CD4-positive, alpha-beta T cell (primary cell): ENCODE results near the gene NHS. TPM values are rescaled to one million over a fixed set of nuclear protein-coding genes. Genes with fewer than 3 reads are reported as not detected.

Source experiments
- ATAC-seq: fragments of 200-7000 bp; cut with Tn5 transposase; one replicate; pipeline ENCODE4 v1.10.0; 2022; ENCODE audit warnings: mild to moderate bottlenecking; ENCODE audit not compliant: poor library complexity
- CTCF ChIA-PET: fragments of 350-600 bp; sonication (Branson Sonifier 250); formaldehyde crosslinking; loops from one replicate; lab custom pipeline; 2021; ENCODE audit warnings: antibody characterized with exemption, inconsistent platforms; lab: Charles Lee
- POLR2A ChIA-PET: fragments of 350-600 bp; sonication (Branson Sonifier 250); formaldehyde crosslinking; loops from one replicate; lab custom pipeline; 2021; ENCODE audit warnings: antibody characterized with exemption, inconsistent platforms; lab: Charles Lee
- DNase-seq, 14 experiments: peaks; one replicate each; pipeline ENCODE4 v3.0.0-alpha.2; 2013 to 2020; ENCODE audit warnings: mixed read lengths in 2 of 14
- H3K27ac ChIP-seq, 2 donors: one replicate each; pipeline versions ENCODE4 v1.5.1 to v1.7.0; 2013; ENCODE audit warnings: low read length in 2 of 2, low read depth in 1 of 2, mild to moderate bottlenecking in 1 of 2
- H3K27me3 ChIP-seq, 2 experiments: 1 replicate in 1 of 2; 2 replicates in 1 of 2; pipeline versions ENCODE4 v1.6.1 to v1.7.0; 2013; ENCODE audit warnings: low read length in 2 of 2, control low read depth in 1 of 2, mild to moderate bottlenecking in 1 of 2, moderate library complexity in 1 of 2; ENCODE audit not compliant: insufficient read depth in 2 of 2, control insufficient read depth in 1 of 2
- H3K36me3 ChIP-seq: one replicate; pipeline ENCODE4 v1.6.1; 2013; ENCODE audit warnings: low read length, control low read depth; ENCODE audit not compliant: insufficient read depth
- H3K4me1 ChIP-seq: one replicate; pipeline ENCODE4 v1.6.1; 2013; ENCODE audit warnings: low read length, control low read depth; ENCODE audit not compliant: insufficient read depth
- H3K4me3 ChIP-seq: one replicate; pipeline ENCODE4 v1.5.1; 2013; ENCODE audit warnings: mild to moderate bottlenecking, low read length, moderate library complexity
- H3K9me3 ChIP-seq, 2 experiments: 1 replicate in 1 of 2; 2 replicates in 1 of 2; pipeline versions ENCODE4 v1.6.1 to v1.7.0; 2013; ENCODE audit warnings: low read length in 2 of 2, mild to moderate bottlenecking in 2 of 2, control low read depth in 1 of 2, moderate library complexity in 1 of 2; ENCODE audit not compliant: control insufficient read depth in 1 of 2, insufficient read depth in 1 of 2
- H3K27ac Mint-ChIP-seq: one replicate; pipeline ENCODE4 v1.8.0; 2020; ENCODE audit warnings: mixed read lengths
- H3K27me3 Mint-ChIP-seq: one replicate; pipeline ENCODE4 v1.8.0; 2021; ENCODE audit warnings: mixed read lengths
- H3K36me3 Mint-ChIP-seq: one replicate; pipeline ENCODE4 v1.8.0; 2021; ENCODE audit warnings: low read depth, mixed read lengths
- H3K4me1 Mint-ChIP-seq: one replicate; pipeline ENCODE4 v1.8.0; 2021; ENCODE audit warnings: low read depth, mixed read lengths
- H3K4me3 Mint-ChIP-seq: one replicate; pipeline ENCODE4 v1.8.0; 2020; ENCODE audit warnings: mild to moderate bottlenecking, mixed read lengths
- H3K9me3 Mint-ChIP-seq: one replicate; pipeline ENCODE4 v1.8.0; 2020; ENCODE audit warnings: mixed read lengths
- CTCF ChIP-seq: fragments of 200-600 bp; IDR thresholded peaks from one replicate; pipeline ENCODE4 v1.8.0; 2022; ENCODE audit warnings: antibody characterized with exemption, mild to moderate bottlenecking
- intact Hi-C, 2 experiments: fragments of 100-400 bp; cut with DNase I in 1 of 2; cut with micrococcal nuclease in 1 of 2; formaldehyde crosslinking; loops; one replicate each; pipeline versions ENCODE4 v1.15.1 to v1.9.0; 2023 to 2025; cut with DNase I, micrococcal nuclease
- total RNA-seq, 174 experiments: library from RNA in 2 of 174; stranded (reverse) in 2 of 174; gene quantifications; one replicate each; pipeline ENCODE4 v1.2.3 and lab custom pipeline; 2021 to 2026

Gene NHS
- total RNA-seq, 2 experiments from 2014 or later, result 0.36 to 0.53 TPM

DNA sequence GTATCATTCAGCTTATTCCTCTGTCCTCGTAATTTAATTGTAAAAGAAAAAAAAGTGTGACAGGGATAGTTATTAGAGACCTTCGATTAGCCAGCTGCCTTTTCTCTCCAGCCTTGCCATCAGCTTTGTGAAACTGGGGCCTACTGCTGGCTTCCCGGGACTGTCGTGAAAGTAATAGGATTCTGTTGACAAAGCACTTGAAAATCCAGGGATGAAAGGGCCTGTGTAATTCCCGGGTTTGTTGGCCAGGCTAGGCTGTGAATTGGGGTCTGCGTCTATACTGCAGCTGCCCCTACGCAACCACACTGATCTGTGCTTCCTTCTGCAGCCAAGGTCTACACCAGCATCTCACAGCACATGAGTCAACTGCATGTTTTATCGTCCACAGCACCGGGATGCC lies 241.9 kb downstream of the NHS start:
- DNase-seq (no peak), ATAC-seq (no peak)
- H3K9me3 ChIP-seq, result no peaks in the 10 kb centered on the region
- no peak overlapping the region for H3K4me3 Mint-ChIP-seq
- ChIA-PET CTCF (no interaction called here), POLR2A (no interaction called here)
- no peak overlapping the region for H3K27ac ChIP-seq
- no peaks in the 10 kb centered on the region for H3K36me3 ChIP-seq
- no peaks in the 10 kb centered on the region for H3K27me3 Mint-ChIP-seq
- H3K4me3 ChIP-seq, result no peak overlapping the region
- intact Hi-C loops, result no loop called here
- no peaks in the 10 kb centered on the region for H3K9me3 Mint-ChIP-seq
- H3K27ac Mint-ChIP-seq, result no peak overlapping the region
- peaks cover 15% of the 10 kb centered on the region for H3K4me1 Mint-ChIP-seq
- no peak for TF ChIP-seq CTCF
- no peaks in the 10 kb centered on the region for H3K4me1 ChIP-seq
- H3K36me3 Mint-ChIP-seq, result no peaks in the 10 kb centered on the region
- H3K27me3 ChIP-seq, result no peaks in the 10 kb centered on the region

GRCh38 chrX:17617806-17618205 lies 242.8 kb downstream of the NHS start:
- intact Hi-C loops, result no loop called here
- H3K36me3 Mint-ChIP-seq, result no peaks in the 10 kb centered on the region
- POLR2A ChIA-PET, result no interaction called here
- H3K4me3 ChIP-seq, result no peak overlapping the region
- ATAC-seq (no peak), DNase-seq (no peak)
- H3K27ac Mint-ChIP-seq, result no peak overlapping the region
- peaks cover 15% of the 10 kb centered on the region for H3K4me1 Mint-ChIP-seq
- H3K27ac ChIP-seq, result no peak overlapping the region
- no peaks in the 10 kb centered on the region for H3K27me3 Mint-ChIP-seq
- H3K9me3 Mint-ChIP-seq, result no peaks in the 10 kb centered on the region
- no peaks in the 10 kb centered on the region for H3K36me3 ChIP-seq
- H3K9me3 ChIP-seq, result no peaks in the 10 kb centered on the region
- CTCF ChIA-PET, result no interaction called here
- no peaks in the 10 kb centered on the region for H3K27me3 ChIP-seq
- no peak for TF ChIP-seq CTCF
- H3K4me1 ChIP-seq, result no peaks in the 10 kb centered on the region
- H3K4me3 Mint-ChIP-seq, result no peak overlapping the region

DNA sequence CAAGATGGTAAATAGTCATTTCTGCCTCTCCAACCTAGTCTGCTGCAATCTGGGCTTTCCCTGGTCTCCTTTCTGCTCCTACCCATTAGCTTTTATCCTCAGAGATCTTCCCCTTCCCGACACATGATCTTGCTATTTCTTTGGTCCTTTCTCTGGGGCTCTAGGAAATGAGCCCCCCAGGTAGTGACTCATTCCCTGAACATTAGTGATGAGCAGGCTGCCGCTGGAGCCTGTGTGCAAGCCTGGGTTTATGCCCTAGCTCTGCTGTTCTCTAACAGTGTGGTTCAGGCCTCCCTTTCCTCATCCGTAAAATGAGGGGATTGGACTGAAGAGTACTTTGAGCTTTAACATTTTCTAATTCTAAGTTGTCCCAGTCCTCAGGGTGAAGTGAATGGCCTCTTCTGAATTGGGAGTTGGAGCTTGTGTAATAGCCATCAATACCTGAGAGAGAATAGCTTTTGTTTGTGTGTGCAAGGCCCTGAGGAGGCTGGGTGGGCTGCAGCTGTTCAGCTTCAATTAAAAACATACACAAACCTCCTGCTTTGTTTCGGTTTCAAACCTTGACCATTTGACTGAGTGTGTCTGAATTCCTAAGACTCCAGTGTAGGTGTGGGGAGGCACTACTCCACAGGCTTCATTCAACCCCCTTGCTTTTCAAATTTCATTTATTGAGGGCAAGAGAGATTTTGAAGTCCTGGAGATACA lies 246.7 kb downstream of the NHS start:
- H3K4me3 Mint-ChIP-seq, result no peak overlapping the region
- no peak for ATAC-seq
- POLR2A ChIA-PET, result no interaction called here

More for the DNA sequence above, 246.7 kb downstream of the NHS start:
- no peaks in the 10 kb centered on the region for H3K9me3 Mint-ChIP-seq
- Histone ChIP-seq H3K9me3 (no peaks in the 10 kb centered on the region), H3K4me1 (no peaks in the 10 kb centered on the region), H3K27me3 (no peaks in the 10 kb centered on the region), H3K27ac (no peak overlapping the region), H3K4me3 (no peak overlapping the region), H3K36me3 (no peaks in the 10 kb centered on the region)
- H3K4me1 Mint-ChIP-seq, result no peaks in the 10 kb centered on the region
- CTCF ChIA-PET, result no interaction called here
- no peaks in the 10 kb centered on the region for H3K36me3 Mint-ChIP-seq
- H3K27ac Mint-ChIP-seq, result no peak overlapping the region
- intact Hi-C loops, result no loop called here
- no peak for TF ChIP-seq CTCF
- DNase-seq, result no peak
- no peaks in the 10 kb centered on the region for H3K27me3 Mint-ChIP-seq
